Psoas muscle (tissue), 8 donors: ENCODE results near the gene GOSR2. TPM values are rescaled to one million over a fixed set of nuclear protein-coding genes. Genes with fewer than 3 reads are reported as not detected.

Experiments
- ATAC-seq, 4 donors: fragments of 200-7000 bp; cut with Tn5 transposase; one replicate each; pipeline ENCODE4 v1.9.1; 2020; ENCODE audit warnings: moderate library complexity in 3 of 4, mild to moderate bottlenecking in 2 of 4
- DNase-seq, 2 donors: peaks; one replicate each; pipeline ENCODE4 v3.0.0-alpha.2; 2020
- H3K27ac ChIP-seq: fragments of 200-600 bp; one replicate; pipeline ENCODE4 v1.8.0; 2022
- H3K27me3 ChIP-seq, 3 donors: fragments of 200-600 bp in 1 of 3; one replicate each; pipeline versions ENCODE4 v1.6.1 to v1.8.0; 2013 to 2022; ENCODE audit warnings: low read length in 2 of 3, mild to moderate bottlenecking in 2 of 3, moderate library complexity in 1 of 3; ENCODE audit not compliant: insufficient read depth in 3 of 3
- H3K36me3 ChIP-seq, 2 donors: fragments of 200-600 bp in 1 of 2; one replicate each; pipeline versions ENCODE4 v1.6.1 to v1.8.0; 2013 to 2022; ENCODE audit warnings: low read depth in 1 of 2, mild to moderate bottlenecking in 1 of 2, moderate library complexity in 1 of 2; ENCODE audit not compliant: insufficient read depth in 1 of 2
- H3K4me1 ChIP-seq: fragments of 200-600 bp; one replicate; pipeline ENCODE4 v1.8.0; 2022
- H3K4me3 ChIP-seq: fragments of 200-600 bp; one replicate; pipeline ENCODE4 v1.8.0; 2022; ENCODE audit warnings: mild to moderate bottlenecking
- H3K9me3 ChIP-seq: fragments of 200-600 bp; one replicate; pipeline ENCODE4 v1.8.0; 2022
- WGBS, 3 donors: extraction: QIAGEN DNeasy Blood & Tissue Kit; methylation state at CpG; one replicate each; pipeline versions ENCODE4 v1.1.6 to v1.1.7; 2013; 5-methylcytosine and 5-hydroxymethylcytosine counted together
- intact Hi-C, 2 donors: fragments of 100-400 bp; cut with DNase I; formaldehyde crosslinking; loops; one replicate each; pipeline versions ENCODE4 v1.11.0 to v1.14.2; 2022
- polyA plus RNA-seq, 3 donors: library from polyadenylated mRNA; stranded (reverse); fragments of 200-250 nt; gene quantifications; one replicate each; pipeline ENCODE4 v1.2.3, GENCODE V29; 2013
- total RNA-seq, 4 donors: library from RNA; stranded (reverse); fragmentation: NEBNext Ultra II Directional in 2 of 4; extraction: Animal tissue kit (Norgen Biotek cat#: 25700) in 2 of 4; gene quantifications; one replicate each; pipeline versions ENCODE4 v1.2.1 to v1.2.4, GENCODE V29; 2021 to 2023
- TF ChIP-seq, protein P1 (sequence below): fragments of 200-600 bp; IDR thresholded peaks from one replicate; pipeline ENCODE4 v1.8.0; 2022; ENCODE audit warnings: antibody characterized with exemption
- donor health status: healthy with polysubstance abuse.
- donor health status: DM: no; HTN: no; CAD: no; lungs with moderate emphysema.
- donor health status: Bipolar disorder and iron deficiency.
- donor health status: healthy.
- donor health status: DM: yes; HTN: yes; CAD: no.
- donor health status: DM: no; HTN: no; CAD: no.
- donor health status: DM: no; HTN: no; CAD: no.
- donor health status: DM: yes; HTN: yes; CAD: no.

GOSR2 gene
- total and polyA plus RNA-seq, 7 donors, result 26.4 to 56.9 (median 44.9) TPM

DNA sequence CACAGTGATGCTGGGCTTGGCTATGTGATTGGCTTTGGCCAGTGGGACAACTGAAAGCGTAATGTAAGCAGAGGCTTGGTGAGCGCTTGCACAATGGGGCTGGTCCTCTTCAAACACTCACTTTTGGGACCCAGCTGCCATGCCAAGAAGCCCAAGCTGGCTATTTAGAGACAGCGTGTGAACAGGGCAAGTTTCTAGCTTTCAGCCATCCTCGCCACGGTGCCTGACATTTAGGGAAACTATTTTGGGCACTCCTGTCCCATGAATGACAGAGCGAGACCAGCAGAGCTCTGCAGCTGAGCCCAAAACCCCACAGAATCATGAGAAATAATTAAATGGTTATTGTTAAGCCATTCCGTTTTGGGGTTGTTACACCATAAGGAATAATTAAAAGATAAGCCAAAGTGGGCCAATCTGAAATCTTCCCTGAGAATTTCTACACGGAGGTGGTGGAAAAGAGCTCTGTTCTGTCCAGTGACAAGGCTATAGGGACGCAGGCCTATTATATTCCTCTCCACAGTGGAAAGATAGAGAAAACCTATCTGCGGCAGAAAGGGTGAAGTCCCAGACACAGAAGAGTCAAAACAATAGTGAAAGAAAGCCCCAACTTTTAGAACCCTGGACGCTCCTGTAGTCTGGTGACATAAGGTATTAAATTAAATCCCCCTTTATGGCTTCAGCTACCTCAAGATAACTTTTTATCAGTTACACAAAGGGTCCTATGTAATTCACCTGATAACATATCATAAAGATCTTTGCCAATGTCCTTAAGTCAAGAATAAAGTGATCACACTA lies 66.9 kb downstream of the GOSR2 start:
- no peak overlapping the region for H3K4me3 ChIP-seq
- no peaks in the 10 kb centered on the region for H3K36me3 ChIP-seq
- no peak overlapping the region for H3K27ac ChIP-seq
- peaks cover 2% of the 10 kb centered on the region for H3K4me1 ChIP-seq
- TF ChIP-seq, protein P1, sequence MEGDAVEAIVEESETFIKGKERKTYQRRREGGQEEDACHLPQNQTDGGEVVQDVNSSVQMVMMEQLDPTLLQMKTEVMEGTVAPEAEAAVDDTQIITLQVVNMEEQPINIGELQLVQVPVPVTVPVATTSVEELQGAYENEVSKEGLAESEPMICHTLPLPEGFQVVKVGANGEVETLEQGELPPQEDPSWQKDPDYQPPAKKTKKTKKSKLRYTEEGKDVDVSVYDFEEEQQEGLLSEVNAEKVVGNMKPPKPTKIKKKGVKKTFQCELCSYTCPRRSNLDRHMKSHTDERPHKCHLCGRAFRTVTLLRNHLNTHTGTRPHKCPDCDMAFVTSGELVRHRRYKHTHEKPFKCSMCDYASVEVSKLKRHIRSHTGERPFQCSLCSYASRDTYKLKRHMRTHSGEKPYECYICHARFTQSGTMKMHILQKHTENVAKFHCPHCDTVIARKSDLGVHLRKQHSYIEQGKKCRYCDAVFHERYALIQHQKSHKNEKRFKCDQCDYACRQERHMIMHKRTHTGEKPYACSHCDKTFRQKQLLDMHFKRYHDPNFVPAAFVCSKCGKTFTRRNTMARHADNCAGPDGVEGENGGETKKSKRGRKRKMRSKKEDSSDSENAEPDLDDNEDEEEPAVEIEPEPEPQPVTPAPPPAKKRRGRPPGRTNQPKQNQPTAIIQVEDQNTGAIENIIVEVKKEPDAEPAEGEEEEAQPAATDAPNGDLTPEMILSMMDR, result no peak
- no peak for DNase-seq
- intact Hi-C loops, result loop anchor here in 1 of 2 donors (10.0 kb wide), 1 partner anchor 145 kb away; no protein-coding TSS in a partner anchor
- 55 to 60% (median 56%) methylated on average over 11 of the region's 11 CpGs for WGBS, 3 donors
- H3K27me3 ChIP-seq, result no peaks in the 10 kb centered on the region
- ATAC-seq, result no peak
- no peaks in the 10 kb centered on the region for H3K9me3 ChIP-seq

DNA sequence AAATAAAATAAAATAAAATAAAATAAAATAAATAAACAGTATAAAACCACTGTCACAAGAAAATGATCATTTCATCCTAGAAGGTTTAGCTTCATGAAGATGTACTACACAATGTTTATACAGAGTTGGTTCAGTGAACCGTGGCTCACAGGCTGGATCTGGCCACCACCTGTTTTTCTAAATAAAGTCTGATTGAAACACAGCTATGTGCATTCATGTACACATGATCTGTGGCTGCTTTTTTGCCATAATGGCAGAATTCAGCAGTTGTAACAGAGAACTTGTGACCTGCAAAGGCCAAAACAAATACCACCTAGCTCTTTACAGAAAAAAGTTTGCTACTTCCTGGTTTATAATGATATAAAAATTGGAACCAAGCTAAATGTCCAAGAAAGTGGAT lies 68.7 kb downstream of the GOSR2 start:
- no peaks in the 10 kb centered on the region for H3K9me3 ChIP-seq
- TF ChIP-seq, protein P1, result no peak
- ATAC-seq, result no peak
- intact Hi-C loops, result loop anchor here in 1 of 2 donors (10.0 kb wide), 1 partner anchor 147 kb away; no protein-coding TSS in a partner anchor
- 29 to 46% (median 34%) methylated on average over 1 of the region's 1 CpG for WGBS, 3 donors
- H3K4me1 ChIP-seq, result no peaks in the 10 kb centered on the region
- no peak overlapping the region for H3K27ac ChIP-seq
- H3K36me3 ChIP-seq, result no peaks in the 10 kb centered on the region
- no peak for DNase-seq
- H3K27me3 ChIP-seq, result no peaks in the 10 kb centered on the region
- H3K4me3 ChIP-seq, result no peak overlapping the region

Other genes starting within 250 kb of the GOSR2 start
- gene WNT3, start 104.5 kb upstream of the GOSR2 start, total RNA-seq, result under 1 TPM in 3 of 4 donors, not detected in 1; 0.08 to 0.36 (median 0.17) TPM
- under 1 TPM in 2 of 3 donors, not detected in 1; 0.06 to 0.10 TPM for gene WNT3, start 104.5 kb upstream of the GOSR2 start, polyA plus RNA-seq
- under 1 TPM in 2 of 4 donors, not detected in 2; 0.19 to 0.32 TPM for gene WNT9B, start 71.6 kb upstream of the GOSR2 start, total RNA-seq
- gene WNT9B, start 71.6 kb upstream of the GOSR2 start, polyA plus RNA-seq, result under 1 TPM in 2 of 3 donors, not detected in 1; 0.05 to 0.06 TPM
- under 1 TPM in 3 of 4 donors, not detected in 1; 0.19 to 0.43 (median 0.32) TPM for gene RPRML, start 56.1 kb downstream of the GOSR2 start, total RNA-seq
- under 1 TPM in 2 of 3 donors, not detected in 1; 0.03 to 0.30 TPM for gene RPRML, start 56.1 kb downstream of the GOSR2 start, polyA plus RNA-seq